Right lobe of liver (tissue), 6 donors: ENCODE data around the gene B3GALT6. TPM values are rescaled to one million over a fixed set of nuclear protein-coding genes. Genes with fewer than 3 reads are reported as not detected.

Source experiments
- ATAC-seq, 4 donors: fragments of 200-7000 bp; cut with Tn5 transposase; one replicate each; pipeline ENCODE4 v1.9.1; 2020; ENCODE audit warnings: mild to moderate bottlenecking in 4 of 4, moderate library complexity in 4 of 4
- DNase-seq, 3 donors: peaks; one replicate each; pipeline ENCODE4 v3.0.0-alpha.2; 2020
- H3K27ac ChIP-seq, 3 donors: fragments of 200-600 bp; one replicate each; pipeline ENCODE4 v1.8.0; 2022
- H3K27me3 ChIP-seq, 2 donors: fragments of 200-600 bp; one replicate each; pipeline ENCODE4 v1.8.0; 2022
- H3K36me3 ChIP-seq, 4 donors: fragments of 200-600 bp; sonication (generic) in 1 of 4; one replicate each; pipeline versions ENCODE4 v1.5.1 to v1.8.0; 2017 to 2022; ENCODE audit warnings: control low read depth in 1 of 4
- H3K4me1 ChIP-seq, 4 donors: fragments of 200-600 bp; sonication (generic) in 1 of 4; one replicate each; pipeline versions ENCODE4 v1.5.1 to v1.8.0; 2017 to 2022; ENCODE audit warnings: control low read depth in 1 of 4
- H3K4me3 ChIP-seq, 3 donors: fragments of 200-600 bp; one replicate each; pipeline ENCODE4 v1.8.0; 2022
- H3K9me3 ChIP-seq, 4 donors: fragments of 200-600 bp; sonication (generic) in 1 of 4; one replicate each; pipeline versions ENCODE4 v1.5.1 to v1.8.0; 2017 to 2022; ENCODE audit warnings: control low read depth in 1 of 4
- POLR2A ChIP-seq: fragments of 450-650 bp; IDR thresholded peaks from one replicate; pipeline ENCODE4 v1.6.1; 2017; ENCODE audit warnings: antibody characterized with exemption, mild to moderate bottlenecking
- WGBS: methylation state at CpG from one replicate; pipeline ENCODE4 v1.1.6; 2018; ENCODE audit warnings: low coverage, low lambda C conversion rate; ENCODE audit not compliant: insufficient coverage; ENCODE audit errors: missing lambda C conversion rate; 5-methylcytosine and 5-hydroxymethylcytosine counted together
- intact Hi-C, 2 donors: fragments of 100-400 bp; cut with DNase I; formaldehyde crosslinking; loops; one replicate each; pipeline versions ENCODE4 v1.11.2 to v1.14.1; 2022
- total RNA-seq, 6 experiments: library from RNA; depleted of rRNA in 2 of 6; stranded (reverse); fragments of >200 nt in 2 of 6; fragmentation: NEBNext Ultra II Directional in 3 of 6; extraction: Animal tissue kit (Norgen Biotek cat#: 25700) in 3 of 6; gene quantifications; one replicate each; pipeline versions ENCODE4 v1.1.0 to v1.2.4, GENCODE V29; 2016 to 2023
- TF ChIP-seq, protein P1 (sequence below), 4 donors: fragments of 200-600 bp in 3 of 4; fragments of 450-650 bp in 1 of 4; IDR thresholded peaks; one replicate each; pipeline versions ENCODE4 v1.5.1 to v1.8.0; 2016 to 2022; ENCODE audit warnings: antibody characterized with exemption in 4 of 4, mild to moderate bottlenecking in 2 of 4
- donor health status: DM: no; HTN: yes; CAD: no.
- donor health status: DM: no; HTN: no; CAD: no.
- donor health status: DM: no; HTN: no; CAD: no.
- donor health status: DM: no; HTN: yes; CAD: no.
- donor health status: DM: no; HTN: yes; CAD: no.

The B3GALT6 gene
- total RNA-seq, 6 experiments from 2014 or later, result 6.3 to 14.3 (median 7.8) TPM

DNA sequence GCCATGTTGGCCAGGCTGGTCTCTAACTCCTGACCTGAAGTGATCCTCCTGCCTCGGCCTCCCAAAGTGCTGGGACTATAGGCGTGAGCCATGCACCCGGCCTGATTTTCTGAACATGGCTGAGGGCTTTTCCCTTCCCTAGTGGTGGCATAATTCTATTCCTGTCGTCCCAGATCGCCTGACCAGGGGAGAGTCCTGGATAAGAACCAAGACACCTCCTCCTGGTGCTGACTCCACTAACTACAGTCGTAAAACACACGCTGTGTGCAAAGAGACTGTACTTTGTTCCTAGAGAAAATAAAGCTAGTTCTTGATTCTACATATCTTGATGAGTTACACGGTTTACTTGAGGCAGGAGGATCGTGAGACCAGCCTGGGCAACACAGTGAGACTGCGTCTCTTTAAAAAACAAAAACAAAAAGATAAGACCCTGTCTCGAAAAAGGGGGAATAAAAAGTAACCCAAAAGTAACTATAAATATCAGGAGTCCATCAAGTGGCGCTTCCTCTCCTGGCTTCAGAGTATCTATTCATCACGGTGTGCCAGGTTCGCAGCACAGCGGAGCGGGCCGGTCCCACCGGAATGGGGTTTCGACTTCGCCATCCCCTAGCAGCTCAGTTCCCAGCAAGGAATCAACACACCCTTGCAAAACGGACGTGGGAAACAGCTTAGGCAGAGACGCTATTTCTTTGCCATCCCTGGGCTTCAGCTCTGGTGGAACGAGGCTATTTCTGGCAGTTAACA is 1.2 kb upstream of the B3GALT6 start:
- H3K9me3 ChIP-seq, result no peaks in the 10 kb centered on the region
- ATAC-seq, result peak; percentile 10 to 62 (median 50)
- 10% methylated on average over 17 of the region's 24 CpGs for WGBS
- H3K36me3 ChIP-seq, result peaks cover 0 to 22% (median 7%) of the 10 kb centered on the region in 4 donors
- intact Hi-C loops, result no loop called here
- peak in 1 of 3 donors; percentile 64 for DNase-seq
- TF ChIP-seq, protein P1, sequence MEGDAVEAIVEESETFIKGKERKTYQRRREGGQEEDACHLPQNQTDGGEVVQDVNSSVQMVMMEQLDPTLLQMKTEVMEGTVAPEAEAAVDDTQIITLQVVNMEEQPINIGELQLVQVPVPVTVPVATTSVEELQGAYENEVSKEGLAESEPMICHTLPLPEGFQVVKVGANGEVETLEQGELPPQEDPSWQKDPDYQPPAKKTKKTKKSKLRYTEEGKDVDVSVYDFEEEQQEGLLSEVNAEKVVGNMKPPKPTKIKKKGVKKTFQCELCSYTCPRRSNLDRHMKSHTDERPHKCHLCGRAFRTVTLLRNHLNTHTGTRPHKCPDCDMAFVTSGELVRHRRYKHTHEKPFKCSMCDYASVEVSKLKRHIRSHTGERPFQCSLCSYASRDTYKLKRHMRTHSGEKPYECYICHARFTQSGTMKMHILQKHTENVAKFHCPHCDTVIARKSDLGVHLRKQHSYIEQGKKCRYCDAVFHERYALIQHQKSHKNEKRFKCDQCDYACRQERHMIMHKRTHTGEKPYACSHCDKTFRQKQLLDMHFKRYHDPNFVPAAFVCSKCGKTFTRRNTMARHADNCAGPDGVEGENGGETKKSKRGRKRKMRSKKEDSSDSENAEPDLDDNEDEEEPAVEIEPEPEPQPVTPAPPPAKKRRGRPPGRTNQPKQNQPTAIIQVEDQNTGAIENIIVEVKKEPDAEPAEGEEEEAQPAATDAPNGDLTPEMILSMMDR (IDR thresholded peaks at IDR 0.05), result peak in 3 of 4 donors; percentile 22 to 44 (median 23)
- TF ChIP-seq POLR2A, result peak; percentile 43
- H3K4me1 ChIP-seq, result peaks cover 0 to 26% (median 7%) of the 10 kb centered on the region in 4 donors
- peak overlapping the region; percentile 95 to 100 (median 97) for H3K4me3 ChIP-seq
- H3K27ac ChIP-seq, result peak overlapping the region in 2 of 3 donors; percentile 85 to 89
- no peaks in the 10 kb centered on the region for H3K27me3 ChIP-seq

DNA sequence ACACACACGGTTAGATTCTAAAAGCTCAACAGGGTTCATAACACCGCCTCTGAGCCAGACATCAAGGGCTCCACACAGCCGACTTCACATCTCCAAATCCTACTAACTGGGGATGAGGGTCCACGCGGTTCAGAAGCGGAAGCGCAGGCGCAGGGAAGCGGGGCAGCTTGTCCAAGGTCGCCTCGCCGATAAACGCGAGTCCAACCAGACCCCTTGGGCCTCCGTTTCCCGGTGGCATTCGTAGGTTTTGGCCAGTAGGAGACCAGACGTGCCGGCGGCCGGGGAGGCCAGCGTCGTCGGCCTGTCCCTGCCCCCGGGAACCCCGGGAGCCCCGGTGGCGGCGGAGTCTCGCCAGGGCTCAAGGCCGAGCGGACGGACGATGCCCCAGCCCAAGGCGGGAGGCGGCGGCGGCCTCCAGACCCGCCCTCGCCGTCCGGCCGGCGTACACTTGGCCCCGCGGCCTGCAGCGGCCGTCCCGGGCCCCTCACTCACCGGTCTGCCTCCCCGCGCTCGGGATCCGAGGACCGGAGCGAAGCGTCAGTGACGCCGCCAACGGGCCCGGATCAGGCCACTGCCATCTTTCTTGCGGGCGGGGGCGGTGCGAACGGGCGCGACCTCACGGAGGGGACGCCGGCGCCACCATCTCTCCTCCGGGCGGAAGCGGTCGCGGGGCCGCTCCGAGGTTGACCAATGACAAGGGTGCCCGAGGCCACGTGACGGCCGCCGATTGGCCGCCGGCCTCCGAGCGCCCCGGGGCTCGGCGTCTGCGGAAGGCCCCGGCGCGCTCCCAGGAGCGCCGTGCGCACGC is 433 bp upstream of the B3GALT6 start, which contains the start of gene SDF4:
TSS of gene SDF4 (minus strand) at position 602 of the 808 bp plus-strand sequence. CDS start 3,229 bp downstream, outside the sequence.
- H3K4me3 ChIP-seq, result peak within 1 kb of the TSS; percentile 95 to 100 (median 97)
- peaks cover 0 to 26% (median 7%) of the 10 kb centered on the region in 4 donors for H3K4me1 ChIP-seq
- H3K9me3 ChIP-seq, result no peaks in the 10 kb centered on the region
- 0% methylated on average over 3 of the region's 99 CpGs for WGBS
- H3K27ac ChIP-seq, result peak within 1 kb of the TSS; percentile 83 to 89 (median 85)
- H3K36me3 ChIP-seq, result peaks cover 0 to 18% (median 7%) of the 10 kb centered on the region in 4 donors
- ATAC-seq (peak; percentile 93 to 96 (median 93)), DNase-seq (peak; percentile 97 to 98 (median 97))
- peak; percentile 68 for TF ChIP-seq POLR2A
- TF ChIP-seq, protein P1 (IDR thresholded peaks at IDR 0.05), result no peak
- intact Hi-C loops, result no loop called here
- H3K27me3 ChIP-seq, result no peaks in the 10 kb centered on the region

DNA sequence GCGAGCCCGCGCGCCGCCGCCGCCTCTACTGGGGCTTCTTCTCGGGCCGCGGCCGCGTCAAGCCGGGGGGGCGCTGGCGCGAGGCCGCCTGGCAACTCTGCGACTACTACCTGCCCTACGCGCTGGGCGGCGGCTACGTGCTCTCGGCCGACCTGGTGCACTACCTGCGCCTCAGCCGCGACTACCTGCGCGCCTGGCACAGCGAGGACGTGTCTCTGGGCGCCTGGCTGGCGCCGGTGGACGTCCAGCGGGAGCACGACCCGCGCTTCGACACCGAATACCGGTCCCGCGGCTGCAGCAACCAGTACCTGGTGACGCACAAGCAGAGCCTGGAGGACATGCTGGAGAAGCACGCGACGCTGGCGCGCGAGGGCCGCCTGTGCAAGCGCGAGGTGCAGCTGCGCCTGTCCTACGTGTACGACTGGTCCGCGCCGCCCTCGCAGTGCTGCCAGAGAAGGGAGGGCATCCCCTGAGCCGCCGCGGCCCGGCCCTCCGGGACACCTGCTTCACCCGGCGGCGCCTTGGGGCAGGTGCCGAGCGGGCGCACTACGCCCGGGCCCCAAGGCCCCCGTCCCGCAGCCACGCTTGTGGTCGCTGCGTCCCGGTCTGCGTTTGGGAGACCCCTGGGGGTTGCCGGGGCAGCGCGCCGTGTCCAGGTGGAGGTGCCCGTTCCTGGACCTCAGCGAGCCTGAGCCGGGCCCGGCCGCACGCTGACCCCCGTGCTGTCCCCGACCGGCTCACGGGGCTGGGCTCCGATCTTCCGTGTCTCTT is 944 bp downstream of the B3GALT6 start:
- Histone ChIP-seq H3K4me3 (peak overlapping the region in 2 of 3 donors; percentile 4 to 46), H3K9me3 (no peaks in the 10 kb centered on the region), H3K27ac (no peak overlapping the region), H3K4me1 (peaks cover 0 to 37% (median 7%) of the 10 kb centered on the region in 4 donors), H3K36me3 (peaks cover 0 to 11% (median 3%) of the 10 kb centered on the region in 4 donors), H3K27me3 (no peaks in the 10 kb centered on the region)
- intact Hi-C loops, result no loop called here
- DNase-seq, result no peak
- no CpG with 5 or more reads among the region's 98 CpGs for WGBS
- no peak for TF ChIP-seq POLR2A
- TF ChIP-seq, protein P1 (IDR thresholded peaks at IDR 0.05), result no peak
- ATAC-seq, result no peak

DNA sequence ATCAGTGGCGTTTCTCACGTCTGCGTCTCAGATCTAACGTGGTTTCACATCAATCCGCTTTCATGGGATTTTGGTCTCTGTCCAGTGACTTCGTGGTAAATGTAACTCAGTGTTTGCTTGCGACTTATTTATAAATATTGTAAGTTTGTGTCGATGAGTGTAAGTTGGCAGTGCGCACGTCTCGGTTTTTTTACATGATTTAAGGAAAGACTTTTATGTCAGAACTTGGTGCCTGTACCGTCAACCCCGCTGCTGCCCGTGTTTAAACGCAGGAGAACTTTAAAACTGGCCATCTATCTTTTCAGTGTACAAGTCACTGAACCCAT is 1.5 kb downstream of the B3GALT6 start:
- no peak for DNase-seq
- TF ChIP-seq, protein P1 (IDR thresholded peaks at IDR 0.05), result no peak
- H3K9me3 ChIP-seq, result no peaks in the 10 kb centered on the region
- no peak overlapping the region for H3K4me3 ChIP-seq
- intact Hi-C loops, result no loop called here
- H3K36me3 ChIP-seq, result peaks cover 0 to 6% (median under 1%) of the 10 kb centered on the region in 4 donors
- no peak overlapping the region for H3K27ac ChIP-seq
- ATAC-seq, result no peak
- WGBS, result 94% methylated on average over 15 of the region's 15 CpGs
- no peaks in the 10 kb centered on the region for H3K27me3 ChIP-seq
- peaks cover 0 to 37% (median 7%) of the 10 kb centered on the region in 4 donors for H3K4me1 ChIP-seq
